SU-DHL-6 (cell line): Measurements from ENCODE around the gene IQGAP3.

Source experiments
- CTCF ChIP-seq: fragments of 200-600 bp; sonication (generic); IDR thresholded peaks from one replicate; pipeline ENCODE4 v1.5.1; 2017; ENCODE audit warnings: antibody characterized with exemption, mild to moderate bottlenecking, low read length, moderate library complexity; ENCODE audit not compliant: insufficient read depth, poor library complexity, severe bottlenecking
- EZH2phosphoT487 ChIP-seq: fragments of 200-600 bp; sonication (generic), shearing (Covaris generic); conservative IDR thresholded peaks from 2 replicates; pipeline ENCODE4 v1.6.1; 2018; ENCODE audit warnings: mild to moderate bottlenecking, antibody characterized with exemption, low read length, moderate library complexity, mixed read lengths

- TF ChIP-seq CTCF (no peak), EZH2phosphoT487 (no peak)
Observed at GRCh38 chr1:156595016-156595415, 22.7 kb upstream of the IQGAP3 start.
